Breast epithelium (tissue), 4 donors: ENCODE results near the gene DYSF. TPM values are rescaled to one million over a fixed set of nuclear protein-coding genes. Genes with fewer than 3 reads are reported as not detected.
"Not testable (repeated sequence)": the region's sequence is repeated elsewhere in the genome, so short reads cannot be mapped to it uniquely, and the experiment has no call there.

ENCODE experiments used
- DNase-seq, 2 donors: peaks; one replicate each; pipeline ENCODE4 v3.0.0-alpha.2; 2019; ENCODE audit warnings: low spot score in 2 of 2
- H3K27ac ChIP-seq, 2 donors: fragments of 200-600 bp; sonication (generic) in 1 of 2; one replicate each; pipeline ENCODE4 v1.5.1; 2016 to 2019; ENCODE audit warnings: mild to moderate bottlenecking in 1 of 2
- H3K27me3 ChIP-seq, 2 donors: fragments of 200-600 bp; sonication (generic) in 1 of 2; one replicate each; pipeline versions ENCODE4 v1.5.1 to v1.6.0; 2017 to 2019; ENCODE audit warnings: control low read depth in 1 of 2, mild to moderate bottlenecking in 1 of 2
- H3K36me3 ChIP-seq: fragments of 200-600 bp; one replicate; pipeline ENCODE4 v1.5.1; 2019
- H3K4me1 ChIP-seq, 2 donors: fragments of 200-600 bp; sonication (generic); one replicate each; pipeline ENCODE4 v1.5.1; 2016 to 2019; ENCODE audit warnings: control low read depth in 1 of 2
- H3K4me3 ChIP-seq, 3 donors: fragments of 200-600 bp; sonication (generic); 1 replicate in 2 of 3; 2 replicates in 1 of 3; pipeline ENCODE4 v1.5.1; 2016 to 2019; ENCODE audit warnings: mild to moderate bottlenecking in 3 of 3, moderate library complexity in 2 of 3
- H3K9me3 ChIP-seq, 2 donors: fragments of 200-600 bp; sonication (generic) in 1 of 2; one replicate each; pipeline ENCODE4 v1.5.1; 2016 to 2019; ENCODE audit warnings: control low read depth in 1 of 2
- POLR2A ChIP-seq: fragments of 450-650 bp; IDR thresholded peaks from one replicate; pipeline ENCODE4 v1.6.1; 2016; ENCODE audit warnings: antibody characterized with exemption, mild to moderate bottlenecking, moderate library complexity
- POLR2AphosphoS5 ChIP-seq, 3 donors: sonication (generic); formaldehyde crosslinking; IDR thresholded peaks; one replicate each; pipeline ENCODE4 v1.6.1; 2017; ENCODE audit warnings: antibody characterized with exemption in 3 of 3
- intact Hi-C: fragments of 100-400 bp; cut with DNase I; formaldehyde crosslinking; loops from one replicate; pipeline ENCODE4 v1.15.1; 2023; ENCODE audit warnings: low total_unique reads
- total RNA-seq, 3 donors: library from RNA; depleted of rRNA; stranded (reverse); fragments of >200 nt; gene quantifications; one replicate each; pipeline ENCODE4 v1.1.0, GENCODE V29; 2016
- TF ChIP-seq, protein P1 (sequence below), 3 donors: fragments of 450-650 bp; IDR thresholded peaks; one replicate each; pipeline ENCODE4 v1.5.1; 2016 to 2017; ENCODE audit warnings: antibody characterized with exemption in 3 of 3, mild to moderate bottlenecking in 3 of 3, moderate library complexity in 3 of 3

DYSF gene
- total RNA-seq, 3 donors from 2014 or later, result 3.0 to 15.7 (median 4.8) TPM

DNA sequence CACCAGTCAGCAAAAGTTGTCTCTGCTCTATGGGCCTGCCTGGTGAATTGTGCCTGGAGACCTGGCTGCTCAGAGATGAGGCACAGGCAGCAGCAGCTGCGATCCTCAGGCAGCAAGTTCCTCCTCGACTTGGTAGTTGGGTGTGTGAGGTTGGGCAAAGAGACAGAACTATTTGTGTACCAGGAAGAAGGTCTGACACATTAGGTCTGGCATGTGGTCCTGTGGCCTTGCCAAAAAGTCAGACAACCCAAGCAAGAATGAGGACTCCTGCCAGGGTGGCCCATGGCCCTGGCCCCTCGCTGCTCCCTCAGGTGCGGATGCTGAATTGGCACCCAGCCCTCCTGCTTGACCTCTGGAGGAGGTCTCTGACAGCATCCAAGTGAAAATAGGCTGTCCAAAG lies 192.7 kb downstream of the DYSF start:
- intact Hi-C loops, result no loop called here
- Histone ChIP-seq H3K27ac (peak overlapping the region; percentile 44 to 69), H3K4me1 (no peaks in the 10 kb centered on the region), H3K36me3 (no peaks in the 10 kb centered on the region), H3K27me3 (no peaks in the 10 kb centered on the region), H3K4me3 (no peak overlapping the region), H3K9me3 (no peaks in the 10 kb centered on the region)
- DNase-seq, result peak in 1 of 2 donors; percentile 84
- TF ChIP-seq POLR2A (no peak), POLR2AphosphoS5 (IDR thresholded peaks at IDR 0.05) (peak in 1 of 3 donors; percentile 43)
- TF ChIP-seq, protein P1, sequence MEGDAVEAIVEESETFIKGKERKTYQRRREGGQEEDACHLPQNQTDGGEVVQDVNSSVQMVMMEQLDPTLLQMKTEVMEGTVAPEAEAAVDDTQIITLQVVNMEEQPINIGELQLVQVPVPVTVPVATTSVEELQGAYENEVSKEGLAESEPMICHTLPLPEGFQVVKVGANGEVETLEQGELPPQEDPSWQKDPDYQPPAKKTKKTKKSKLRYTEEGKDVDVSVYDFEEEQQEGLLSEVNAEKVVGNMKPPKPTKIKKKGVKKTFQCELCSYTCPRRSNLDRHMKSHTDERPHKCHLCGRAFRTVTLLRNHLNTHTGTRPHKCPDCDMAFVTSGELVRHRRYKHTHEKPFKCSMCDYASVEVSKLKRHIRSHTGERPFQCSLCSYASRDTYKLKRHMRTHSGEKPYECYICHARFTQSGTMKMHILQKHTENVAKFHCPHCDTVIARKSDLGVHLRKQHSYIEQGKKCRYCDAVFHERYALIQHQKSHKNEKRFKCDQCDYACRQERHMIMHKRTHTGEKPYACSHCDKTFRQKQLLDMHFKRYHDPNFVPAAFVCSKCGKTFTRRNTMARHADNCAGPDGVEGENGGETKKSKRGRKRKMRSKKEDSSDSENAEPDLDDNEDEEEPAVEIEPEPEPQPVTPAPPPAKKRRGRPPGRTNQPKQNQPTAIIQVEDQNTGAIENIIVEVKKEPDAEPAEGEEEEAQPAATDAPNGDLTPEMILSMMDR (IDR thresholded peaks at IDR 0.05), result no peak

DNA sequence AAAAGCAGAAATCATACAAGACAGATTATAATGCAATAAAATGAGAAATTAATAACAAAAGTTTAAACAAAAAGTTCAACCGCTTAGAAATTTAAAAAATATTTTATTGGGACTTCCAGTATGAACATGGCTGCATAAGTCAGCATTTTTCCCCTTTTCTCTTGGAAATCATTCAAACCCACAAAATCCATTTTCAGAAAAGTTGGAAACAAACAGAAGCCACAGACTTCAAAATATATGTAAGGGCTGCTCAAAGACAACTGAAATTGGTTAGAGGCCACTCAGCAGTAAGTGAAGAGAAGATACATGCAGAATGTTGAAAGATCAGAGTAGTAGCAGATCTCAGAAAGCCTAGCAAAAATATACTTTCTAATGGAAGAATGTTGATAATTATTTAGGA lies 194.0 kb downstream of the DYSF start:
- Histone ChIP-seq H3K9me3 (no peaks in the 10 kb centered on the region), H3K4me1 (no peaks in the 10 kb centered on the region), H3K36me3 (no peaks in the 10 kb centered on the region), H3K4me3 (no peak overlapping the region), H3K27ac (no peak overlapping the region), H3K27me3 (no peaks in the 10 kb centered on the region)
- DNase-seq, result no peak
- intact Hi-C loops, result no loop called here
- no peak for TF ChIP-seq POLR2A
- TF ChIP-seq, protein P1 (IDR thresholded peaks at IDR 0.05), result no peak
- no peak for TF ChIP-seq POLR2AphosphoS5 (IDR thresholded peaks at IDR 0.05)

DNA sequence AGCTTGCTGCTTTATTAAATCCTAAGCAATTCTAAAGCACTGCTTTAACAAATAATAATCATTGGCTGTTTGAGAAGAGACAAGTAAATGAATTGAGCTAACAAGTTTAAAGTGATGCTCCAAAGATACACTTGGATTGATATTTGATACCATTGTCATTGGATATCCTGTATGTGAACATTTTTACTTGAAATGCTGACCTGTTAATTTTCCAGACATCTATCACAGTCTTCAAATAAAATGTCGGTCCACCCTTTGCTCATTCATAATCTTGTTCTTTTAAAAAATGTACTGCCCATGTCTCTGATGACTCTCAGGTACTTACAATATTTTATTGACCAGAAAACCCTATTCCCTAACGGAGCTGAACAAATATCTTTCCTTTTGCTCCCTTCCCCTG lies 202.1 kb downstream of the DYSF start:
- peaks cover 20 to 23% of the 10 kb centered on the region in 2 donors for H3K9me3 ChIP-seq
- TF ChIP-seq, protein P1 (IDR thresholded peaks at IDR 0.05), result no peak
- TF ChIP-seq POLR2AphosphoS5 (IDR thresholded peaks at IDR 0.05), result no peak
- TF ChIP-seq POLR2A, result no peak
- H3K4me3 ChIP-seq, result no peak overlapping the region
- H3K36me3 ChIP-seq, result no peaks in the 10 kb centered on the region
- DNase-seq, result no peak
- H3K27me3 ChIP-seq, result no peaks in the 10 kb centered on the region
- intact Hi-C loops, result no loop called here
- H3K4me1 ChIP-seq, result no peaks in the 10 kb centered on the region
- H3K27ac ChIP-seq, result no peak overlapping the region

DNA sequence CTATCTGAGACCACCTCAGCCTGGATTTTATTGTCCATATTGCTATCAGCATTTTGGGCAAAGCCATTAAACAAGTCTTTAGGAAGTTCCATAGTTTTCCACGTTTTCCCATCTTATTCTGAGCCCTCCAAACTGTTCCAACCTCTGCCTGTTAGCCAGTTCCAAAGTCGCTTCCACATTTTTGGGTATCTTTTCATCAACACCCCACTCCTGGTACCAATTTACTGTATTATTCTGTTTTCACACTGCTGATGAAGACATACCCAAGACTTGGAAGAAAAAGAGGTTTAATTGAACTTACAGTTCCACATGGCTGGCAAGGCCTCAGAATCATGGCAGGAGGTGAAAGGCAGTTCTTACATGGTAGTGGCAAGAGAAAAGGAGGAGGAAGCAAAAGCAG lies 204.9 kb downstream of the DYSF start:
- H3K27ac ChIP-seq, H3K36me3 ChIP-seq, DNase-seq, H3K4me1 ChIP-seq, intact Hi-C loops, H3K27me3 ChIP-seq, H3K4me3 ChIP-seq: not testable (repeated sequence)
- H3K9me3 ChIP-seq, result peaks cover 20 to 23% of the 10 kb centered on the region in 2 donors

DNA sequence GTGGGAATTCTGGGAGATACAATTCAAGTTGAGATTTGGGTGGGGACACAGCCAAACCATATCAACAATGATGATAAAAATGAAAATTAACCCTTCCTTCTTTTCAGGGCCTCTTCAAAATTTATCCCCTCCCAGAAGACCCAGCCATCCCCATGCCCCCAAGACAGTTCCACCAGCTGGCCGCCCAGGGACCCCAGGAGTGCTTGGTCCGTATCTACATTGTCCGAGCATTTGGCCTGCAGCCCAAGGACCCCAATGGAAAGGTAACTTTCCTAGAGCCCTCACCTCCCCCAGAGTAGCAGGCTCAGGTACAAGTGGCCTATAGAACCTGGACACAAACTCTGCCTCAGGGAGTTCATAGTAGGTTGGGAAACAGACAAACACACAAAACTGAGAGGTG lies 205.4 kb downstream of the DYSF start:
- no peak overlapping the region for H3K27ac ChIP-seq
- no peaks in the 10 kb centered on the region for H3K36me3 ChIP-seq
- H3K4me3 ChIP-seq, result no peak overlapping the region
- intact Hi-C loops, result no loop called here
- no peak for DNase-seq
- H3K9me3 ChIP-seq, result peaks cover 20 to 23% of the 10 kb centered on the region in 2 donors
- no peaks in the 10 kb centered on the region for H3K27me3 ChIP-seq
- H3K4me1 ChIP-seq, result no peaks in the 10 kb centered on the region
- no peak for TF ChIP-seq POLR2AphosphoS5 (IDR thresholded peaks at IDR 0.05)
- TF ChIP-seq, protein P1 (IDR thresholded peaks at IDR 0.05), result no peak
- no peak for TF ChIP-seq POLR2A
